Panc1 (cell line): Measurements from ENCODE around the gene GDE1.

Source experiments
- POLR2AphosphoS5 ChIP-seq: IDR thresholded peaks from 2 replicates; pipeline ENCODE4 v1.6.1; 2012; ENCODE audit warnings: mild to moderate bottlenecking, low read depth, low read length, moderate library complexity
- SIN3A ChIP-seq: IDR thresholded peaks from 2 replicates; pipeline ENCODE4 v1.6.1; 2012; ENCODE audit warnings: low read depth, mild to moderate bottlenecking, low read length, moderate library complexity, borderline replicate concordance; ENCODE audit not compliant: insufficient read depth
- TCF7L2 ChIP-seq: IDR thresholded peaks from 2 replicates; pipeline ENCODE4 v1.6.1; 2011; ENCODE audit warnings: mild to moderate bottlenecking, low read depth, low read length, inconsistent platforms
- TF ChIP-seq, protein P1 (sequence below): fragments of 450-650 bp; IDR thresholded peaks from 2 replicates; pipeline ENCODE4 v1.5.1; 2017; ENCODE audit warnings: mild to moderate bottlenecking

DNA sequence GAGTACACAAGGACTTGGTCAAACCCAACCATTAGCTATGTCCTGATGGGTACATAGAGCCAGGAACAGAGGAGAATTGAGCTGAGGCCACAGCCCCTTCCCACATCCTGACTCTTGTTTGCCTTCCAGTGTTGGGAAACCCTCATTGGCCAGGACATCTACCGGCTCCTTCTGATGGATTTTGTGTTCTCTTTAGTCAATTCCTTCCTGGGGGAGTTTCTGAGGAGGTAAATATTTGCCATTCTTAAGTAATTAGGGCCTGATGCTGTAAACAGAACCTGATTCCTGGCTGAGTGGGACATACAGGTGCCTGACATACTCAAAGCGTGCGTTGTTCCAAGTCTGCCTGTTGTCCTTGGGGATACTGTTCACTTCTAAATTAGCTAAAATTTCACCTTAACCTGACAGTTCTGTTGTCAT is 42.6 kb downstream of the GDE1 start:
- TF ChIP-seq, protein P1, sequence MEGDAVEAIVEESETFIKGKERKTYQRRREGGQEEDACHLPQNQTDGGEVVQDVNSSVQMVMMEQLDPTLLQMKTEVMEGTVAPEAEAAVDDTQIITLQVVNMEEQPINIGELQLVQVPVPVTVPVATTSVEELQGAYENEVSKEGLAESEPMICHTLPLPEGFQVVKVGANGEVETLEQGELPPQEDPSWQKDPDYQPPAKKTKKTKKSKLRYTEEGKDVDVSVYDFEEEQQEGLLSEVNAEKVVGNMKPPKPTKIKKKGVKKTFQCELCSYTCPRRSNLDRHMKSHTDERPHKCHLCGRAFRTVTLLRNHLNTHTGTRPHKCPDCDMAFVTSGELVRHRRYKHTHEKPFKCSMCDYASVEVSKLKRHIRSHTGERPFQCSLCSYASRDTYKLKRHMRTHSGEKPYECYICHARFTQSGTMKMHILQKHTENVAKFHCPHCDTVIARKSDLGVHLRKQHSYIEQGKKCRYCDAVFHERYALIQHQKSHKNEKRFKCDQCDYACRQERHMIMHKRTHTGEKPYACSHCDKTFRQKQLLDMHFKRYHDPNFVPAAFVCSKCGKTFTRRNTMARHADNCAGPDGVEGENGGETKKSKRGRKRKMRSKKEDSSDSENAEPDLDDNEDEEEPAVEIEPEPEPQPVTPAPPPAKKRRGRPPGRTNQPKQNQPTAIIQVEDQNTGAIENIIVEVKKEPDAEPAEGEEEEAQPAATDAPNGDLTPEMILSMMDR: no peak
- TF ChIP-seq POLR2AphosphoS5 (no peak), SIN3A (no peak), TCF7L2 (no peak)
